Fibroblast of skin of scalp (primary cell): ENCODE results near the gene UROC1.
A peak's percentile ranks its signal among the peaks of the same experiment; 100 is the strongest.

ENCODE experiments used
- DNase-seq: peaks from one replicate; pipeline ENCODE4 v3.0.0-alpha.2; 2013

UROC1 gene

GRCh38 chr3:126477061-126477380 lies 40.6 kb downstream of the UROC1 start:
- DNase-seq, result no peak

GRCh38 chr3:126476166-126477060 lies 41.2 kb downstream of the UROC1 start:
- peak; percentile 24 for DNase-seq

GRCh38 chr3:126475413-126476114 lies 42.0 kb downstream of the UROC1 start, which contains the start of gene ZXDC:
ZXDC (minus strand) TSS chr3:126475891; CDS start chr3:126475865, 26 bp downstream.
- DNase-seq, result peak; percentile 96

GRCh38 chr3:126474498-126475412 lies 42.8 kb downstream of the UROC1 start:
- peak; percentile 18 for DNase-seq

- DNase-seq, result no peak
Observed at GRCh38 chr3:126473292-126474168, 44.0 kb downstream of the UROC1 start.

GRCh38 chr3:126472277-126473006 lies 45.1 kb downstream of the UROC1 start:
- DNase-seq, result peak; percentile 65

GRCh38 chr3:126469479-126469878 lies 48.1 kb downstream of the UROC1 start:
- DNase-seq, result no peak

- no peak for DNase-seq
Observed at GRCh38 chr3:126468028-126468891, 49.3 kb downstream of the UROC1 start.

- no peak for DNase-seq
Observed at GRCh38 chr3:126467611-126467955, 50.0 kb downstream of the UROC1 start.

- no peak for DNase-seq
Observed at GRCh38 chr3:126466886-126467610, 50.5 kb downstream of the UROC1 start.

- DNase-seq, result no peak
Observed at GRCh38 chr3:126465928-126466544, 51.5 kb downstream of the UROC1 start.

- no peak for DNase-seq
Observed at GRCh38 chr3:126464997-126465396, 52.6 kb downstream of the UROC1 start.

GRCh38 chr3:126464494-126464893 lies 53.1 kb downstream of the UROC1 start:
- DNase-seq, result no peak

GRCh38 chr3:126464093-126464492 lies 53.5 kb downstream of the UROC1 start:
- DNase-seq, result no peak

GRCh38 chr3:126463521-126463920 lies 54.1 kb downstream of the UROC1 start:
- DNase-seq, result no peak

- no peak for DNase-seq
Observed at GRCh38 chr3:126461450-126462070, 56.0 kb downstream of the UROC1 start.

- DNase-seq, result no peak
Observed at GRCh38 chr3:126460381-126460780, 57.2 kb downstream of the UROC1 start.

GRCh38 chr3:126459763-126460127 lies 57.8 kb downstream of the UROC1 start:
- no peak for DNase-seq
